BJ (cell line): ENCODE data around the gene CHSY1. TPM values are rescaled to one million over a fixed set of nuclear protein-coding genes. Genes with fewer than 3 reads are reported as not detected.

Experiments used
- CTCF ChIA-PET: fragments of 350-600 bp; formaldehyde crosslinking; extraction: SDS; loops from one replicate; lab custom pipeline; 2021; ENCODE audit warnings: antibody characterized with exemption, inconsistent platforms; lab: Yijun Ruan, JAX
- POLR2A ChIA-PET: fragments of 300-600 bp; sonication (Branson Sonifier 250); formaldehyde crosslinking; extraction: SDS; loops from one replicate; lab custom pipeline; 2021; ENCODE audit warnings: antibody characterized with exemption; lab: Charles Lee
- DNase-seq: peaks from one replicate; pipeline ENCODE4 v3.0.0-alpha.2; 2011; ENCODE audit warnings: low read depth
- H3K27me3 ChIP-seq: 2 replicates; pipeline ENCODE4 v1.6.0; 2011; ENCODE audit warnings: low read length; ENCODE audit not compliant: control insufficient read depth, insufficient read depth
- H3K36me3 ChIP-seq: 2 replicates; pipeline ENCODE4 v1.5.1; 2011; ENCODE audit warnings: low read length; ENCODE audit not compliant: control insufficient read depth, insufficient read depth
- H3K4me3 ChIP-seq: 2 replicates; pipeline ENCODE4 v1.5.1; 2011; ENCODE audit warnings: low read depth, mild to moderate bottlenecking, control low read depth, low read length
- CTCF ChIP-seq: IDR thresholded peaks from 2 replicates; pipeline ENCODE4 v1.5.1; 2011; ENCODE audit warnings: low read depth, mild to moderate bottlenecking, control low read depth, inconsistent platforms, low read length, moderate library complexity; ENCODE audit not compliant: insufficient read depth
- polyA plus RNA-seq: library from polyadenylated mRNA; depleted of rRNA; stranded (reverse); fragments of >200 nt; gene quantifications from 2 replicates; pipeline ENCODE4 v1.2.3, GENCODE V29; 2011

The CHSY1 gene
- polyA plus RNA-seq, 1 experiment: 17.7 TPM

DNA sequence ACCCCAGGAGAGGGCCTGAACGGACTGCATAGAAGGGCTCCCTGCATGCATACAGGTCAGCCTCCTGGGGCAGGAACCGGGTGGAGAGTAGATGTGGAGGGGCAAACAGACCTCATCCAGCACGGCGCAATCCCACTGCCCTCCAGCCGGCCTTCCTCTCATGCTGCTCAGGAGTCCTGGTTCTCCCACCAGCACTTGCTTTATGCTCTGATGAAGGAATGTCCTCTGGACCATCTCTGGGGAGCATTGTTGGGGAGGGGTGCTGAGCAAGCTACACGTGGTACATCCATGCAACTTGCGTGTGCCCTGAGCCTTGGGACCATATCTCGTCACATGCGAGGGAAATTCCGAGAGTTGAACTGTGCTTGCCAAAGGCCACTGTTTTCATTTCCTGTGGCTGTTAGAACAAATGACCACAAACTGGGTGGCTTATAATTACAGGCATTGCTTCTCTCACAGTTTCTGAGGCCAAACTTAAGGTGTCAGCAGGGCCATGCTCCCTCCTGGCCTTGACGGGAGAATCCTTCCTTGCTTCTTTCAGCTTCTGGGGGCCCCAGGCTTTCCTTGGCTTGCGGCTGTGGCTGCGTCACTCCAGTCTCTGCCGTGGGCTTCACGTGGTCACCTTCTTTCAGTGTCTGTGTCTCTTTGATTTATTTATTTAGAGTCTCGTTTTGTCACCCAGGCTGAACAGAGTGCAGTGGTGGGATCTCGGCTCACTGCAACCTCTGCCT, 13.2 kb upstream of the CHSY1 start:
- Histone ChIP-seq H3K27me3 (no peaks in the 10 kb centered on the region), H3K36me3 (peaks cover 4% of the 10 kb centered on the region; the same call in 1 of the 2 replicates), H3K4me3 (no peak overlapping the region)
- no peak for TF ChIP-seq CTCF
- DNase-seq: no peak
- CTCF ChIA-PET: no interaction called here
- POLR2A ChIA-PET: no interaction called here

GRCh38 chr15:101264011-101264410, 12.2 kb upstream of the CHSY1 start:
- POLR2A ChIA-PET: no interaction called here
- no peaks in the 10 kb centered on the region for H3K36me3 ChIP-seq
- no peak for TF ChIP-seq CTCF
- DNase-seq: no peak
- no peak overlapping the region for H3K4me3 ChIP-seq
- CTCF ChIA-PET: interaction anchor here (0.9 to 1.1 kb wide), 2 partner anchors 248 to 250 kb away, joined by 3 to 4 read pairs; no protein-coding TSS in a partner anchor
- H3K27me3 ChIP-seq: no peaks in the 10 kb centered on the region

DNA sequence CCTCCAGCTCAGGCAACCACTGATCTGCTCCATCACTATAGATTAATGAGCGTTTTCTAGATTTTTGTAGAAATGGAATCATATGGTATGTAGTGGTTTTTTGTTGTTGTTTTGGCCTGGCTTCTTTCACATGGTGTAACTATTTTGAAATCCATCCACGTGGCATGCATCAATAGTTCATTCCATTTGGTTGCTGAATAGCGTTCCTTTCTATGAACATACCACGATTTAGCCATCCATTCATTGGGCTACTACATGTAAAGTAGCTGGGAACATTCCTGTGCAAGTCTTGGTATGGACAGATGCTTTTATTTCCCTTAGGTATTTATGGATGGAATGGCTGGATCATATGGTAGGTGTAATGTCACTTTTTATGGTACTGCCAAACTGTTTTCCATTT, 10.7 kb upstream of the CHSY1 start:
- Histone ChIP-seq H3K4me3 (no peak overlapping the region), H3K27me3 (no peaks in the 10 kb centered on the region), H3K36me3 (no peaks in the 10 kb centered on the region)
- TF ChIP-seq CTCF: no peak
- DNase-seq: no peak
- POLR2A ChIA-PET: interaction anchor here (0.6 kb wide), 1 partner anchor 551 kb away, joined by 4 read pairs; no protein-coding TSS in a partner anchor
- CTCF ChIA-PET: interaction anchor here (1.1 to 2.3 kb wide), 5 partner anchors 10 to 254 kb away, joined by 3 to 9 read pairs (median 5); partner anchors contain the start of gene CHSY1

- no peak for DNase-seq
- Histone ChIP-seq H3K27me3 (no peaks in the 10 kb centered on the region), H3K36me3 (no peaks in the 10 kb centered on the region), H3K4me3 (no peak overlapping the region)
- CTCF ChIA-PET: interaction anchor here (0.9 to 3.4 kb wide), 25 partner anchors 9 to 633 kb away, joined by 3 to 73 read pairs (median 4); no protein-coding TSS in a partner anchor
- TF ChIP-seq CTCF: peak; percentile 81
- POLR2A ChIA-PET: interaction anchor here (0.6 kb wide), 1 partner anchor 82 kb away, joined by 6 read pairs; no protein-coding TSS in a partner anchor
These were observed 6.6 kb upstream of the CHSY1 start for GRCh38 chr15:101258238-101259144.
